ENCODE data around the gene ZNF622.

Gene ZNF622

GRCh38 chr5:16467363-16468219, 2.0 kb upstream of the ZNF622 start:
- Histone ChIP-seq H2AFZ (ENCODE audit: low read length) (no peak overlapping the region), H3K9ac (ENCODE audit: low read length) (no peak overlapping the region), H3K9me3 (ENCODE audit: low read length) (no peaks in the 10 kb centered on the region), H3K9me2 (ENCODE audit: low read depth, low read length) (no peaks in the 10 kb centered on the region), H3K36me3 (ENCODE audit: insufficient read depth, low read length) (peaks cover 13% of the 10 kb centered on the region), H3K4me3 (ENCODE audit: low read depth, low read length, poor library complexity, severe bottlenecking) (peak overlapping the region; percentile 97), H3K79me2 (ENCODE audit: insufficient read depth, low read length) (peaks cover 19% of the 10 kb centered on the region), H3F3A (ENCODE audit: insufficient read depth, low read length) (no peaks in the 10 kb centered on the region), H4K20me1 (ENCODE audit: insufficient read depth, low read length) (no peaks in the 10 kb centered on the region), H3K27me3 (ENCODE audit: insufficient read depth, low read length) (no peaks in the 10 kb centered on the region), H3K4me2 (ENCODE audit: low read length) (peak overlapping the region; percentile 87), H3K4me1 (ENCODE audit: insufficient read depth, low read length, severe bottlenecking) (peaks cover 37% of the 10 kb centered on the region), H3K27ac (ENCODE audit: low read depth, low read length, poor library complexity, severe bottlenecking) (no peak overlapping the region)
- TF ChIP-seq EZH2 (IDR thresholded peaks at IDR 0.05; ENCODE audit: borderline replicate concordance, low read length) (no peak), CTCF (IDR thresholded peaks at IDR 0.05; ENCODE audit: low read length) (no peak)

GRCh38 chr5:16464664-16465543, 696 bp downstream of the ZNF622 start:
- Histone ChIP-seq H2AFZ (ENCODE audit: low read length) (no peak overlapping the region), H3K36me3 (ENCODE audit: insufficient read depth, low read length) (peaks cover 40% of the 10 kb centered on the region), H3K4me1 (ENCODE audit: insufficient read depth, low read length, severe bottlenecking) (peaks cover 37% of the 10 kb centered on the region), H3K9me3 (ENCODE audit: low read length) (no peaks in the 10 kb centered on the region), H3K27me3 (ENCODE audit: insufficient read depth, low read length) (no peaks in the 10 kb centered on the region), H3K9ac (ENCODE audit: low read length) (peak overlapping the region; percentile 90), H3F3A (ENCODE audit: insufficient read depth, low read length) (no peaks in the 10 kb centered on the region), H3K4me2 (ENCODE audit: low read length) (peak overlapping the region; percentile 87), H4K20me1 (ENCODE audit: insufficient read depth, low read length) (no peaks in the 10 kb centered on the region), H3K79me2 (ENCODE audit: insufficient read depth, low read length) (peaks cover 22% of the 10 kb centered on the region), H3K9me2 (ENCODE audit: low read depth, low read length) (no peaks in the 10 kb centered on the region), H3K27ac (ENCODE audit: low read depth, low read length, poor library complexity, severe bottlenecking) (no peak overlapping the region), H3K4me3 (ENCODE audit: low read depth, low read length, poor library complexity, severe bottlenecking) (peak overlapping the region; percentile 97)
- TF ChIP-seq EZH2 (IDR thresholded peaks at IDR 0.05; ENCODE audit: borderline replicate concordance, low read length) (no peak), CTCF (IDR thresholded peaks at IDR 0.05; ENCODE audit: low read length) (no peak)

GRCh38 chr5:16464231-16464630, 1.4 kb downstream of the ZNF622 start:
- Histone ChIP-seq H3K9ac (ENCODE audit: low read length) (peak overlapping the region; percentile 90), H3K79me2 (ENCODE audit: insufficient read depth, low read length) (peaks cover 22% of the 10 kb centered on the region), H3K4me2 (ENCODE audit: low read length) (peak overlapping the region; percentile 87), H4K20me1 (ENCODE audit: insufficient read depth, low read length) (no peaks in the 10 kb centered on the region), H2AFZ (ENCODE audit: low read length) (no peak overlapping the region), H3K9me3 (ENCODE audit: low read length) (no peaks in the 10 kb centered on the region), H3K9me2 (ENCODE audit: low read depth, low read length) (no peaks in the 10 kb centered on the region), H3K4me3 (ENCODE audit: low read depth, low read length, poor library complexity, severe bottlenecking) (peak overlapping the region; percentile 97), H3K36me3 (ENCODE audit: insufficient read depth, low read length) (peaks cover 46% of the 10 kb centered on the region), H3K27me3 (ENCODE audit: insufficient read depth, low read length) (no peaks in the 10 kb centered on the region), H3F3A (ENCODE audit: insufficient read depth, low read length) (no peaks in the 10 kb centered on the region), H3K4me1 (ENCODE audit: insufficient read depth, low read length, severe bottlenecking) (peaks cover 37% of the 10 kb centered on the region), H3K27ac (ENCODE audit: low read depth, low read length, poor library complexity, severe bottlenecking) (no peak overlapping the region)
- TF ChIP-seq EZH2 (IDR thresholded peaks at IDR 0.05; ENCODE audit: borderline replicate concordance, low read length) (no peak), CTCF (IDR thresholded peaks at IDR 0.05; ENCODE audit: low read length) (no peak)
